Measurements from ENCODE around the gene CDH26.

CDH26 gene

GRCh38 chr20:60020251-60020650, 62.0 kb downstream of the CDH26 start:
- no peak for DNase-seq

- no peak for DNase-seq
These were observed 62.9 kb downstream of the CDH26 start for GRCh38 chr20:60021104-60021503.

- no peak for DNase-seq
These were observed 64.6 kb downstream of the CDH26 start for GRCh38 chr20:60022849-60023248.

GRCh38 chr20:60024245-60024644, 66.0 kb downstream of the CDH26 start:
- no peak for DNase-seq

- no peak for DNase-seq
These were observed 66.6 kb downstream of the CDH26 start for GRCh38 chr20:60024801-60025200.

GRCh38 chr20:60026010-60026409, 67.8 kb downstream of the CDH26 start:
- DNase-seq = no peak

- DNase-seq = no peak
These were observed 72.2 kb downstream of the CDH26 start for GRCh38 chr20:60030471-60030870.

GRCh38 chr20:60031107-60031506, 72.9 kb downstream of the CDH26 start:
- DNase-seq = no peak

- no peak for DNase-seq
These were observed 76.2 kb downstream of the CDH26 start for GRCh38 chr20:60034231-60035110.

GRCh38 chr20:60035486-60035885, 77.3 kb downstream of the CDH26 start:
- DNase-seq = no peak

- no peak for DNase-seq
These were observed 78.1 kb downstream of the CDH26 start for GRCh38 chr20:60036346-60036745.

GRCh38 chr20:60036746-60037499, 78.7 kb downstream of the CDH26 start:
- DNase-seq = no peak

- no peak for DNase-seq
These were observed 80.3 kb downstream of the CDH26 start for GRCh38 chr20:60038400-60039008.

- DNase-seq = no peak
These were observed 81.3 kb downstream of the CDH26 start for GRCh38 chr20:60039526-60039925.

GRCh38 chr20:60040471-60041162, 82.4 kb downstream of the CDH26 start:
- DNase-seq = no peak

GRCh38 chr20:60041436-60042165, 83.4 kb downstream of the CDH26 start:
- DNase-seq = peak; percentile 38

GRCh38 chr20:60043435-60043834, 85.2 kb downstream of the CDH26 start:
- DNase-seq = no peak

GRCh38 chr20:60046011-60046413, 87.8 kb downstream of the CDH26 start:
- DNase-seq = peak; percentile 74

GRCh38 chr20:60046436-60046835, 88.2 kb downstream of the CDH26 start:
- DNase-seq = no peak

- DNase-seq = no peak
These were observed 88.6 kb downstream of the CDH26 start for GRCh38 chr20:60046860-60047259.

- DNase-seq = peak; percentile 7
These were observed 90.7 kb downstream of the CDH26 start for GRCh38 chr20:60048634-60049521.
